Testis (tissue), 2 donors: Measurements from ENCODE around the gene BMAL1.

Experiments used
- POLR2A ChIP-seq: fragments of 450-650 bp; IDR thresholded peaks from one replicate; pipeline ENCODE4 v1.6.1; 2017; ENCODE audit warnings: antibody characterized with exemption, mild to moderate bottlenecking, moderate library complexity
- TF ChIP-seq, protein P1 (sequence below), 3 experiments: fragments of 450-650 bp in 2 of 3; fragments of 200-600 bp in 1 of 3; sonication (generic) in 1 of 3; IDR thresholded peaks; one replicate each; pipeline ENCODE4 v1.5.1; 2016 to 2019; ENCODE audit warnings: antibody characterized with exemption in 3 of 3, mild to moderate bottlenecking in 2 of 3, moderate library complexity in 1 of 3

DNA sequence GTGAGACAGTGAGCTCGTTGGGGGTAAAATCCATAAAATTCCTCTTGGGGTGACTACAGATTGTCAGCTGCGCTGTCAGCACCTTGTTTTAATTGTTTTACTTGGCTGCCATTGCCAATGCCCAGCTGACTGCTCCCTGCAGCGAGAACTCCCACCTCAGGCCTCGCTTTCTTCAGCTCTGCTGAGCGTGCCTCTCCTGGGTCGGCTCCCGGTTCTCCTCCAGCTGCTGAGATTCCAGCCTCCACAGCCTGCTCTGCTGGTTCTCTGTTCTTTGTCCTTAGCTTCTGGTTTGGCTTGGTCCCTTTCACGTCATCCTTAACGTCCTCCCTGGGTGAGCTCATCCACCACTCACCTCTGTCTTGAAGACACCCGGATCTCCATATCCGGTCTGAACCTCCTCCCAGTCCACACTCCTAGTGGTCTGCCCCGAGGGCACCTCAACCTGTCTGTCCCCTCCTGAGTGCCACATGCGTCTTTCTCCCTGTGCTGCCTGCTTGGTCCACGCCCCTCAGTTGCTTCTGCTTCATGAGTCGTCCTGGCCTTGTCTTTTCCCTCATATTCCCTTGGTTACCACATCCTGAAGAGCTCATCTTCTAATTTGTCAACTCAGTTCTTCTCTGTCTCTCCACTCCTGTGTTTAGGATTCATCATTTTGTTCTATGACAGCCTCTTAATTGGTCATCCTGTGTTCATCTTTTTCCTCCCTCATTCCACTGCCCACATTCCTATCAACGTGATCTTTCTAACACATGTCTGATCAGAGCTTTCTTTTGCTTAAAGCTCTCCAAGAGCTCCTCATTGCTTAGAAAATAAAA lies 35.6 kb downstream of the BMAL1 start:
- no peak for TF ChIP-seq POLR2A
- TF ChIP-seq, protein P1, sequence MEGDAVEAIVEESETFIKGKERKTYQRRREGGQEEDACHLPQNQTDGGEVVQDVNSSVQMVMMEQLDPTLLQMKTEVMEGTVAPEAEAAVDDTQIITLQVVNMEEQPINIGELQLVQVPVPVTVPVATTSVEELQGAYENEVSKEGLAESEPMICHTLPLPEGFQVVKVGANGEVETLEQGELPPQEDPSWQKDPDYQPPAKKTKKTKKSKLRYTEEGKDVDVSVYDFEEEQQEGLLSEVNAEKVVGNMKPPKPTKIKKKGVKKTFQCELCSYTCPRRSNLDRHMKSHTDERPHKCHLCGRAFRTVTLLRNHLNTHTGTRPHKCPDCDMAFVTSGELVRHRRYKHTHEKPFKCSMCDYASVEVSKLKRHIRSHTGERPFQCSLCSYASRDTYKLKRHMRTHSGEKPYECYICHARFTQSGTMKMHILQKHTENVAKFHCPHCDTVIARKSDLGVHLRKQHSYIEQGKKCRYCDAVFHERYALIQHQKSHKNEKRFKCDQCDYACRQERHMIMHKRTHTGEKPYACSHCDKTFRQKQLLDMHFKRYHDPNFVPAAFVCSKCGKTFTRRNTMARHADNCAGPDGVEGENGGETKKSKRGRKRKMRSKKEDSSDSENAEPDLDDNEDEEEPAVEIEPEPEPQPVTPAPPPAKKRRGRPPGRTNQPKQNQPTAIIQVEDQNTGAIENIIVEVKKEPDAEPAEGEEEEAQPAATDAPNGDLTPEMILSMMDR (IDR thresholded peaks at IDR 0.05), result no peak
